Hepatocyte (in vitro differentiated cells): ENCODE data around the gene SBF2.

Experiments
- EZH2phosphoT487 ChIP-seq: fragments of 200-600 bp; sonication (generic); IDR thresholded peaks from one replicate; pipeline ENCODE4 v1.6.1; 2018; ENCODE audit warnings: antibody characterized with exemption, mild to moderate bottlenecking, low read depth, moderate library complexity; ENCODE audit not compliant: unreplicated experiment, severe bottlenecking
- TF ChIP-seq, protein P1 (sequence below): fragments of 200-600 bp; sonication (generic); IDR thresholded peaks from 2 replicates; pipeline ENCODE4 v1.5.1; 2016; ENCODE audit warnings: antibody characterized with exemption, mild to moderate bottlenecking; ENCODE audit not compliant: poor library complexity

DNA sequence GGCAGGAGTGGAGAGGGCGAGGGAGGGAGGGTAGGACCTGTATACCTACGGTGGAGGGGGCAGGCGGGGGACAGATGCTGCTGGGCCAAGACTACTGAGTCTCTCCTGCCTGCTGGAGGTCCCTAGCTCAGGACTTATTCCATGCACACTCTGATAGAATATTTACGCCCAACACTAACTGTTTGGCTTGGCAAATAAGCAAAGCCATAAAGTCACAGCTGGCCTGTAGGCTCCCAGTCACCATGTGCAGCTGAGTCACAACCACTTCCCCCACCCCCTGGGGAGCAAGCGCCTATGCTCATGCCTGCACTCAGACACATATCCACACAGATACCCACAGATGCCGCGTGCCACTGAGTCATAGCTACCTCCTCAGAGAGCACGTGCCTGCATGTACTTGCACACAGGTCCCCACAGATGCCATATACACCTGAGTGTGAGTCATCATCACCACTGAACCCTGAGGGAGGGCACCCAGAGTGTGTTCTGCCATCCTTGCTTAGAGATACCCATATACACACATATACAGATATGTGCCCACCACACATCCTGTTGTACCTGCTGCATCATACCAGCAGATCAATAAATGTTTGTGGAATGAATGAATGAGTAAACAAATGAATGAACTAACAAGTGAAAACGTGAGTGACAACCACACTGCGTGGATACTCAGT lies 534.4 kb downstream of the SBF2 start:
- TF ChIP-seq, protein P1, sequence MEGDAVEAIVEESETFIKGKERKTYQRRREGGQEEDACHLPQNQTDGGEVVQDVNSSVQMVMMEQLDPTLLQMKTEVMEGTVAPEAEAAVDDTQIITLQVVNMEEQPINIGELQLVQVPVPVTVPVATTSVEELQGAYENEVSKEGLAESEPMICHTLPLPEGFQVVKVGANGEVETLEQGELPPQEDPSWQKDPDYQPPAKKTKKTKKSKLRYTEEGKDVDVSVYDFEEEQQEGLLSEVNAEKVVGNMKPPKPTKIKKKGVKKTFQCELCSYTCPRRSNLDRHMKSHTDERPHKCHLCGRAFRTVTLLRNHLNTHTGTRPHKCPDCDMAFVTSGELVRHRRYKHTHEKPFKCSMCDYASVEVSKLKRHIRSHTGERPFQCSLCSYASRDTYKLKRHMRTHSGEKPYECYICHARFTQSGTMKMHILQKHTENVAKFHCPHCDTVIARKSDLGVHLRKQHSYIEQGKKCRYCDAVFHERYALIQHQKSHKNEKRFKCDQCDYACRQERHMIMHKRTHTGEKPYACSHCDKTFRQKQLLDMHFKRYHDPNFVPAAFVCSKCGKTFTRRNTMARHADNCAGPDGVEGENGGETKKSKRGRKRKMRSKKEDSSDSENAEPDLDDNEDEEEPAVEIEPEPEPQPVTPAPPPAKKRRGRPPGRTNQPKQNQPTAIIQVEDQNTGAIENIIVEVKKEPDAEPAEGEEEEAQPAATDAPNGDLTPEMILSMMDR = no peak
- TF ChIP-seq EZH2phosphoT487 = no peak
